Central memory CD8-positive, alpha-beta T cell (primary cell): ENCODE results near the gene CYLD.

Experiments
- ATAC-seq: fragments of 150-1000 bp; cut with Tn5 transposase; replicated peaks from 2 replicates; pipeline ENCODE4 v1.10.0; 2022; ENCODE audit warnings: mild to moderate bottlenecking, moderate FRiP score, moderate number of reproducible peaks; ENCODE audit not compliant: poor library complexity, severe bottlenecking; ENCODE audit errors: extremely low read depth
- DNase-seq, 2 donors: peaks; one replicate each; pipeline ENCODE4 v3.0.0; 2021; ENCODE audit warnings: low spot score in 2 of 2
- H3K27ac Mint-ChIP-seq: one replicate; pipeline ENCODE4 v1.8.0; 2022; ENCODE audit warnings: low read depth, mild to moderate bottlenecking, moderate library complexity, mixed read lengths
- H3K27me3 Mint-ChIP-seq: one replicate; pipeline ENCODE4 v1.8.0; 2022; ENCODE audit warnings: mixed read lengths
- H3K36me3 Mint-ChIP-seq: one replicate; pipeline ENCODE4 v1.8.0; 2022; ENCODE audit warnings: mild to moderate bottlenecking, moderate library complexity, mixed read lengths; ENCODE audit not compliant: insufficient read depth
- H3K4me1 Mint-ChIP-seq: one replicate; pipeline ENCODE4 v1.8.0; 2022; ENCODE audit warnings: mixed read lengths
- H3K4me3 Mint-ChIP-seq: one replicate; pipeline ENCODE4 v1.8.0; 2022; ENCODE audit warnings: mild to moderate bottlenecking, moderate library complexity, mixed read lengths
- H3K9me3 Mint-ChIP-seq: one replicate; pipeline ENCODE4 v1.8.0; 2022; ENCODE audit warnings: mixed read lengths

Gene CYLD

DNA sequence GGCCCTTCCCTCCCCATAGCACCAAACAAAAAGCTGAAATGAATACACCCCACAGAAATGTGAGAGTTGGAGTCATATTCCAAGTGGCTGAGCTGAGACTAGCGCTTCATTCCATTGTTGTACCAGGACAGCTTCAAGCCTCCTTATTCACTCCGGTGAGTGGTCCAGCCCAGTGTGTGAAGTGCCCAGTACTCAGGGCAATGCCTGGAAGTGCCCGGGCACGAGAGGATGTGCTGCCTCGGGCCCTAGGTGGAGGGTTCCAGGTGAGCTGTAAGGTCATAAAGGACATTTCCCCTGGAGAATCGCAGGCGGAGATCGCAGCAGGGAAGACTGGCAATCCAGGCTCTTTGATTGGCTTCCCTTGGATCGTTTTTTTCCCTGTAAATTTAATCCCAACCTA lies 5.4 kb upstream of the CYLD start:
- ATAC-seq (no peak), DNase-seq (no peak)
- Mint-ChIP-seq H3K9me3 (no peaks in the 10 kb centered on the region), H3K27ac (no peak overlapping the region), H3K4me1 (peaks cover 20% of the 10 kb centered on the region), H3K27me3 (no peaks in the 10 kb centered on the region), H3K36me3 (peaks cover 6% of the 10 kb centered on the region), H3K4me3 (no peak overlapping the region)

GRCh38 chr16:50737420-50737959 lies 4.4 kb upstream of the CYLD start:
- Mint-ChIP-seq H3K4me3 (no peak overlapping the region), H3K27me3 (no peaks in the 10 kb centered on the region), H3K27ac (no peak overlapping the region), H3K36me3 (peaks cover 8% of the 10 kb centered on the region), H3K4me1 (peaks cover 21% of the 10 kb centered on the region), H3K9me3 (no peaks in the 10 kb centered on the region)
- DNase-seq (no peak), ATAC-seq (no peak)

DNA sequence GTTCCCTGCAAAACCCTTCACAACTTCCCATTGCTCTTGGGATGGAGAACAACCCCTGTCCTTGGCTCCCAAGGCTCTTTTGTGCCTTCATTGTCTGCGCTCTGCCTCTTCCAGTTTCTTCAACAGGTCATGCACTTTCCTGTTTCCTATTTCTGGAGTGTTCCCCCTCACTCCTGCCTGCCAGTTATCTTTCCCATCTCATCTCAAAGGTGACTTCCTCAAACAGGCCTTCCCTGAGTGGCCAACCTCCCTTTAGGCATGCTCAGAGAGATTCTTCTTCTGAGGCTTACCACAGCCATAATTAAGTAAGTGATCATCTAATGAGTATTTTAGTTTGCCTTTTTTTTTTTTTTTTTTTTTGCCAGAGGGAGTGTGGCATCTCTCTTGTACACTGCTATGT lies 2.9 kb upstream of the CYLD start:
- Mint-ChIP-seq H3K27me3 (no peaks in the 10 kb centered on the region), H3K36me3 (peaks cover 17% of the 10 kb centered on the region), H3K27ac (no peak overlapping the region), H3K4me3 (no peak overlapping the region), H3K4me1 (peaks cover 35% of the 10 kb centered on the region), H3K9me3 (no peaks in the 10 kb centered on the region)
- ATAC-seq (no peak), DNase-seq (no peak)

DNA sequence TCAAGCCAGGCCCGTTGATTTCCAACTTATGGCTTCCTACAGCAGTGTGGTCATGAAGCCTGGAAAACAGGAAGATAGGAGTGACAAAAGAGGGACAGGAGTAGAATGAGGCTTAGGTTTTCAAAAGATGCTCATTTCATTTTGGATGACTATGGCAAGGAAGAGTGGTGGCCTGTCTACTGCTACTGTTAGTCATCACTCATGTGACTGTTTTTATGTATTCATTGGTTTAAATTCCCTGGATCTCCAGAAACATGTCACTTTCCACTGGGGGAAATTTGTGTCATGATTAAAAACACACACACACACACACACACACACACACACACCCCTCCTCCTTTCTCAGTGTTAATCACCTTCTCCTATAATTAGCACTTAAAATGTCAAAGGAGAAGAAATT lies 1.1 kb upstream of the CYLD start:
- peak overlapping the region; percentile 84 for H3K4me3 Mint-ChIP-seq

DNA sequence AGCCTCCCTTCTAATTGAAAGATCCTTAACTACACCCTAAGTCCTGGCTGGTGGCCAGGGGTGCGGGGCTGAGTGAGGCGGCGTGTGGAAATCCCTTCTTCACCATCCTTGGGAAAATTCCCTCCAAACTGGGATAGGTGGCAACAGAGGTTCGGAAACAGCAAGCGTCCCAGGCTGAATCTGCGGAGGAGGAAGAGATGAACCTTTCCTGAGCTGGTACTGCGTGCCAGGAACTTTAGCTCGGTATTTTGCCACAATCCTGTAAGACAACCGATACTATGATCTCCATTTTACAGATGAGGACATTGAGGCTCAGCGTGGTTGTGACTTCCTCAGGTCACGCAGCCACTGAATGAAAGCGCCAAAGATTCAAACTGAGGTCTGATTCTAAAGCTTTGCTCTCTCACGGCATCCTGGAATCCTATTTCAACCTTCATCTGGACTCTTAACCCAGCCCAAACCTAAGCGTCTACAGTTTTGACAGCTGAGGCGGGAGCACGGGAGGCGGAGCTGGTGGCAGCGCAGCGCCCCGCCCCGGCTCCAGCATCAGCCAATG lies 583 bp upstream of the CYLD start:
- Mint-ChIP-seq H3K9me3 (no peaks in the 10 kb centered on the region), H3K36me3 (peaks cover 31% of the 10 kb centered on the region), H3K4me3 (peak overlapping the region; percentile 84), H3K4me1 (peaks cover 44% of the 10 kb centered on the region), H3K27me3 (no peaks in the 10 kb centered on the region), H3K27ac (peak overlapping the region; percentile 97)
- ATAC-seq: peak; percentile 0
- no peak for DNase-seq

More for the DNA sequence above, 1.1 kb upstream of the CYLD start:
- Mint-ChIP-seq H3K36me3 (peaks cover 28% of the 10 kb centered on the region), H3K27ac (peak overlapping the region; percentile 97), H3K9me3 (no peaks in the 10 kb centered on the region), H3K4me1 (peaks cover 44% of the 10 kb centered on the region), H3K27me3 (no peaks in the 10 kb centered on the region)
- no peak for ATAC-seq
- DNase-seq: no peak

GRCh38 chr16:50742576-50743200 lies 802 bp downstream of the CYLD start:
- Mint-ChIP-seq H3K27ac (peak overlapping the region; percentile 97), H3K27me3 (no peaks in the 10 kb centered on the region), H3K4me1 (peaks cover 53% of the 10 kb centered on the region), H3K36me3 (peaks cover 38% of the 10 kb centered on the region), H3K4me3 (peak overlapping the region; percentile 84), H3K9me3 (no peaks in the 10 kb centered on the region)
- DNase-seq (peak; percentile 43 to 60), ATAC-seq (peak; percentile 24)

GRCh38 chr16:50743581-50744225 lies 1.8 kb downstream of the CYLD start:
- H3K9me3 Mint-ChIP-seq: no peaks in the 10 kb centered on the region
- no peak for DNase-seq
- no peaks in the 10 kb centered on the region for H3K27me3 Mint-ChIP-seq
- peak overlapping the region; percentile 97 for H3K27ac Mint-ChIP-seq
- H3K4me1 Mint-ChIP-seq: peaks cover 55% of the 10 kb centered on the region
- peak overlapping the region; percentile 84 for H3K4me3 Mint-ChIP-seq
- no peak for ATAC-seq
- peaks cover 40% of the 10 kb centered on the region for H3K36me3 Mint-ChIP-seq

DNA sequence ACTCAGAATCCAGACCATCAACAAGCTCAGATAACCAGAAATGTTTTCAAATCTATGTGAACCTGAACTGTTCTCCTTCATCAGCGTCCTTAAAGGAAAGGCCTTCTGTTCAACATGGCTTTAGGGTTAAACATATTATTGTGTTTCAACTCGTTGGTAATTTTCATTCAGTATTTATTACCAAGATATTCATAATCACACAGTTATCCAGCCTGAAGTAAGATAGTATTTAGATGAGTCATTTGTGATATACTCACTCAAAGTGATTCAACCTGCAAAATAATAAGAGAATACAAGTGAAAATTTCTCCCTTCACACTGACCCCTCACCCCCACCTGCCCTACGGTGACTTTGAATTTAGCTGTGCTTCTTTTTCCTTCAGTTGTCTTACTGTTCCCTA lies 3.0 kb downstream of the CYLD start:
- H3K27me3 Mint-ChIP-seq: no peaks in the 10 kb centered on the region
- H3K4me1 Mint-ChIP-seq: peaks cover 61% of the 10 kb centered on the region
- peaks cover 50% of the 10 kb centered on the region for H3K36me3 Mint-ChIP-seq
- ATAC-seq (no peak), DNase-seq (no peak)
- H3K4me3 Mint-ChIP-seq: peak overlapping the region; percentile 84
- H3K27ac Mint-ChIP-seq: peak overlapping the region; percentile 97
- no peaks in the 10 kb centered on the region for H3K9me3 Mint-ChIP-seq

DNA sequence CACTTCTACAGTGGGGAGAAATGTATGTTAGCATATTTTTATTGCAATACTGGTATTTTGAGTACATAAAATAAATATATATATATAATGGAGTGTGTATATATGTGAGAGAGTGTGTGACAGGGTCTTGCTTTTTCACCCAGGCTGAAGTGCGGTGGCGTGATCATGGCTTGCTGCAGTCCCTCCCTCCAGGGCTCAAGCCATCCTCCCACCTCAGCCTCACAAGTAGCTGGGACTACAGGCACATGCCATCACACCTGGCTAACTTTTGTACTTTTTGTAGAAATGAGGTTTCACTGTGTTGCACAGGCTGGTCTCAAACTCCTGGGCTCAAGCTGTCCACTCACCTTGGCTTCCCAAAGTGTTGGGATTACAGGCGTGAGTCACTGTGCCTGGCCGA lies 4.1 kb downstream of the CYLD start:
- DNase-seq (no peak), ATAC-seq (no peak)
- Mint-ChIP-seq H3K36me3 (peaks cover 58% of the 10 kb centered on the region), H3K27me3 (no peaks in the 10 kb centered on the region), H3K9me3 (no peaks in the 10 kb centered on the region), H3K27ac (peak overlapping the region; percentile 97), H3K4me1 (peaks cover 58% of the 10 kb centered on the region), H3K4me3 (peak overlapping the region; percentile 84)

GRCh38 chr16:50747207-50747956 lies 5.5 kb downstream of the CYLD start:
- DNase-seq (no peak), ATAC-seq (peak; percentile 73)
- Mint-ChIP-seq H3K27me3 (no peaks in the 10 kb centered on the region), H3K36me3 (peaks cover 61% of the 10 kb centered on the region), H3K4me3 (peak overlapping the region; percentile 70), H3K27ac (peak overlapping the region; percentile 89), H3K9me3 (no peaks in the 10 kb centered on the region), H3K4me1 (peaks cover 59% of the 10 kb centered on the region)

DNA sequence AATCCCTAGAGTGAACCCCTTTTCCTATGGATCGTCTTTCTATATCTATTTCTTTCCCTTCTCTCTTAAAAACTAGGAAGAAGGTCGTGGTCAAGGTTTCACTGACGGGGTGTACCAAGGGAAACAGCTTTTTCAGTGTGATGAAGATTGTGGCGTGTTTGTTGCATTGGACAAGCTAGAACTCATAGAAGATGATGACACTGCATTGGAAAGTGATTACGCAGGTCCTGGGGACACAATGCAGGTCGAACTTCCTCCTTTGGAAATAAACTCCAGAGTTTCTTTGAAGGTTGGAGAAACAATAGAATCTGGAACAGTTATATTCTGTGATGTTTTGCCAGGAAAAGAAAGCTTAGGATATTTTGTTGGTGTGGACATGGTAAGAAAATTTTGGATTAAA lies 9.6 kb downstream of the CYLD start:
- Mint-ChIP-seq H3K27me3 (no peaks in the 10 kb centered on the region), H3K27ac (no peak overlapping the region), H3K4me1 (peaks cover 51% of the 10 kb centered on the region), H3K4me3 (peak overlapping the region; percentile 43), H3K36me3 (peaks cover 64% of the 10 kb centered on the region), H3K9me3 (no peaks in the 10 kb centered on the region)
- ATAC-seq: no peak
- DNase-seq: no peak

- H3K4me1 Mint-ChIP-seq: peaks cover 51% of the 10 kb centered on the region
- peaks cover 62% of the 10 kb centered on the region for H3K36me3 Mint-ChIP-seq
- ATAC-seq (no peak), DNase-seq (no peak)
- H3K4me3 Mint-ChIP-seq: peak overlapping the region; percentile 4
- H3K27ac Mint-ChIP-seq: no peak overlapping the region
- no peaks in the 10 kb centered on the region for H3K27me3 Mint-ChIP-seq
- H3K9me3 Mint-ChIP-seq: no peaks in the 10 kb centered on the region
These were observed 10.8 kb downstream of the CYLD start for GRCh38 chr16:50752471-50753235.
